ENCODE results near the gene KCNQ1. TPM values are rescaled to one million over a fixed set of nuclear protein-coding genes. Genes with fewer than 3 reads are reported as not detected.
A peak's percentile ranks its signal among the peaks of the same experiment; 100 is the strongest.

KCNQ1 gene
- total and polyA plus RNA-seq, 12 donors = 11.0 to 447 (median 320) TPM

DNA sequence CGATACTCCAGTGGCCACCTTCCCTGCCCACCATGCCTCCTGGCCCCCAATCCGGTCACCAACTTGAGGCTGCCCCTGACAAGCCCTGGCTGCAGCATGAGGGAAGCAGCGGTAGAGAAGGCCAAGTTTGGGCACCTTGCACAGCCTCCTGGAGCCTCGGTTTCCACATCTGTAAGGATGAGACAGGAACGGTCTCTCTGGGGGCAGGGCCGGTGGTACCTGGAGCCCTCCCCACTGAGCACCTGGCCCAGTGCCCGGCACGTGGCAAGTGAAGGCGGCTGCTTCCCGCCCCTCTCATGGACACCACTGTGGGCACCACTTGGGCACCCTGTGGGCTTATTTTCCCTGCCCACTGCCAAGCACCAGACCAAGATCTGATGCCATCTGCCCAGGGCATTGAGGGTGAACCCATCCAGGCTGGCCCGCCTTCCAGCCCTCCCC, 363.0 kb downstream of the KCNQ1 start:
- intact Hi-C loops (cut with DNase I) = no loop called here
- TF ChIP-seq, protein P1, sequence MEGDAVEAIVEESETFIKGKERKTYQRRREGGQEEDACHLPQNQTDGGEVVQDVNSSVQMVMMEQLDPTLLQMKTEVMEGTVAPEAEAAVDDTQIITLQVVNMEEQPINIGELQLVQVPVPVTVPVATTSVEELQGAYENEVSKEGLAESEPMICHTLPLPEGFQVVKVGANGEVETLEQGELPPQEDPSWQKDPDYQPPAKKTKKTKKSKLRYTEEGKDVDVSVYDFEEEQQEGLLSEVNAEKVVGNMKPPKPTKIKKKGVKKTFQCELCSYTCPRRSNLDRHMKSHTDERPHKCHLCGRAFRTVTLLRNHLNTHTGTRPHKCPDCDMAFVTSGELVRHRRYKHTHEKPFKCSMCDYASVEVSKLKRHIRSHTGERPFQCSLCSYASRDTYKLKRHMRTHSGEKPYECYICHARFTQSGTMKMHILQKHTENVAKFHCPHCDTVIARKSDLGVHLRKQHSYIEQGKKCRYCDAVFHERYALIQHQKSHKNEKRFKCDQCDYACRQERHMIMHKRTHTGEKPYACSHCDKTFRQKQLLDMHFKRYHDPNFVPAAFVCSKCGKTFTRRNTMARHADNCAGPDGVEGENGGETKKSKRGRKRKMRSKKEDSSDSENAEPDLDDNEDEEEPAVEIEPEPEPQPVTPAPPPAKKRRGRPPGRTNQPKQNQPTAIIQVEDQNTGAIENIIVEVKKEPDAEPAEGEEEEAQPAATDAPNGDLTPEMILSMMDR (IDR thresholded peaks at IDR 0.05) = no peak
- TF ChIP-seq POLR2A (IDR thresholded peaks at IDR 0.05) = no peak
- peak overlapping the region in 3 of 5 donors; percentile 34 to 80 (median 37) for H3K27ac ChIP-seq
- H3K4me1 ChIP-seq (replicated peaks in 1 of 2) = peaks cover 0 to 19% of the 10 kb centered on the region in 2 donors
- no peaks in the 10 kb centered on the region for H3K27me3 ChIP-seq
- no peaks in the 10 kb centered on the region for H3K36me3 ChIP-seq (replicated peaks in 1 of 2)
- DNase-seq = peak; percentile 2 to 50 (median 16)
- no peak overlapping the region for H3K4me3 ChIP-seq
- 82 to 88% (median 85%) methylated on average over 6 to 11 of the region's 11 CpGs for WGBS, 4 donors
- H3K9me3 ChIP-seq (replicated peaks in 1 of 3) = no peaks in the 10 kb centered on the region

DNA sequence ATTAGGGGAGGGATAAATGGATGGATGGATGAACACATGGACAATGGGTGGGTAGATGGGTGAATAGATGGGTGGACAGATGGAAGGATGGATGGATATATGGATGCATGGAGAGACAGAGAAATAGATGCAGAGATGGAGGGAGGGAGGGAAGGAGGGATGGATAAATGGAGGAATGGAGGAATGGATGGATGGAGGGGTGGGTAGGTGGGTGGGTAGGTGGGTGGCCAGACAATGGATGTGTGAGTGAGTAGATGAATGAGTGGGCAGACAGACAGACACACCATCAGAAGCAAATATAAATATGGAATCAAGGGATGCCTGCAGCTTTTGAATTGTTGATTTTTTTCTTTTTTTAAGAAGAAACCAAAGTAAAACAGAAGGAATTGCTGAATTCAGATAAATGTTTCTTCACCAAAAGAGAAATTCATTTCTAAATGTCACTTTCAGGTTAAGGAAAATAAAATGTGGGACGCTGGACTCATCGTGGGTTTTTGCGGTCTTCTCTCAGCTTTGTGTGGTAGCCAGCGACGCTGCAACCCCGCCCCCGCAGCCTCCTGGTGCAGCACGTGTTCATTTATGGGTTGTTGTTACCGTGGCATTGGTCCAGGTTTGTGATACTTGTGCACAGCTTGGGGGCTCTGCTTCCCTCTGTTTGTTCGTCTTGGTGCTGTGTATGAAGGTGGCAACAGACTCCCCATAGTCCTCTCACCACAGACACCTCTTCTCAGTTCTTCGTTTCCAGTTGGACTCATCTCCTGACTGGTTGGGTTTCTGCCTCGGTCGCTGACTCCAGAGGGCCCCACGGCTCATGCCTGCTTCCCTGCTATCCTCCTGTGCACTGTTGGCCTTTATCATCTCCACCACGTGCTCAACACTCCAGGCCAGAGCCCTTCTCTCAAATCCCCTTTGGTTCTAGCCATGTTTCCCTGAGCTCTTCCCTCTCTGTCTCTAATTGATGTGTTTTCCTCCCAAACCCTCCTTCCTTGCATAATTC, 364.3 kb downstream of the KCNQ1 start:
- DNase-seq = peak in 4 of 7 donors; percentile 1 to 19 (median 10)
- no peaks in the 10 kb centered on the region for H3K27me3 ChIP-seq

DNA sequence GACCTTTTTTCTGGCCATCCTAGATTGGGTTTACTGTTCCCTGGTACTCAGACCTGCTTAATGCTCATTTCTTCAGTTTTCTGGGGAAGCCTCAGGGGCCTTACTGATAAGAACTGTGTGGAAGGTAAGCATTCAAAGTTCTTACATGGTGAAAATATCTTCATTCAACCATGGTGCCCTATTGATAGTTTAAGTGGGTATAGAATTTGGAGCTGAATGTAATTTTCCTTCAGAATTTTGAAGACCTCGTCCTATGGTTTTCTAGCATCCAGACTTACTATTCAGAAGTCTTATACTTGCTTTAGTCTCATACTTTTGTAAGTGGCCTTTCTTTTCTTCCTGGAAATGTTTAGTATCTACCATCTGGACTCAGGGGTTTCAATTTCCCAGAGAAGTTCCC, 365.0 kb downstream of the KCNQ1 start:
- no peaks in the 10 kb centered on the region for H3K27me3 ChIP-seq
- no peaks in the 10 kb centered on the region for H3K36me3 ChIP-seq (replicated peaks in 1 of 2)
- H3K9me3 ChIP-seq (replicated peaks in 1 of 3) = no peaks in the 10 kb centered on the region
- H3K4me1 ChIP-seq (replicated peaks in 1 of 2) = peaks cover 0 to 21% of the 10 kb centered on the region in 2 donors
- no peak overlapping the region for H3K27ac ChIP-seq
- TF ChIP-seq, protein P1 (IDR thresholded peaks at IDR 0.05) = no peak
- TF ChIP-seq POLR2A (IDR thresholded peaks at IDR 0.05) = no peak
- no peak for DNase-seq
- WGBS, 4 donors = 94 to 100% (median 97%) methylated on average over 1 of the region's 1 CpG
- H3K4me3 ChIP-seq = no peak overlapping the region
- intact Hi-C loops (cut with DNase I) = no loop called here

More for the DNA sequence above, 364.3 kb downstream of the KCNQ1 start:
- intact Hi-C loops (cut with DNase I) = no loop called here
- Histone ChIP-seq H3K27ac (no peak overlapping the region), H3K4me1 (replicated peaks in 1 of 2) (peaks cover 0 to 21% of the 10 kb centered on the region in 2 donors), H3K36me3 (replicated peaks in 1 of 2) (no peaks in the 10 kb centered on the region), H3K9me3 (replicated peaks in 1 of 3) (no peaks in the 10 kb centered on the region), H3K4me3 (no peak overlapping the region)
- TF ChIP-seq, protein P1 (IDR thresholded peaks at IDR 0.05) = no peak
- no peak for TF ChIP-seq POLR2A (IDR thresholded peaks at IDR 0.05)
- WGBS, 4 donors = 90 to 92% (median 91%) methylated on average over 15 of the region's 15 CpGs

DNA sequence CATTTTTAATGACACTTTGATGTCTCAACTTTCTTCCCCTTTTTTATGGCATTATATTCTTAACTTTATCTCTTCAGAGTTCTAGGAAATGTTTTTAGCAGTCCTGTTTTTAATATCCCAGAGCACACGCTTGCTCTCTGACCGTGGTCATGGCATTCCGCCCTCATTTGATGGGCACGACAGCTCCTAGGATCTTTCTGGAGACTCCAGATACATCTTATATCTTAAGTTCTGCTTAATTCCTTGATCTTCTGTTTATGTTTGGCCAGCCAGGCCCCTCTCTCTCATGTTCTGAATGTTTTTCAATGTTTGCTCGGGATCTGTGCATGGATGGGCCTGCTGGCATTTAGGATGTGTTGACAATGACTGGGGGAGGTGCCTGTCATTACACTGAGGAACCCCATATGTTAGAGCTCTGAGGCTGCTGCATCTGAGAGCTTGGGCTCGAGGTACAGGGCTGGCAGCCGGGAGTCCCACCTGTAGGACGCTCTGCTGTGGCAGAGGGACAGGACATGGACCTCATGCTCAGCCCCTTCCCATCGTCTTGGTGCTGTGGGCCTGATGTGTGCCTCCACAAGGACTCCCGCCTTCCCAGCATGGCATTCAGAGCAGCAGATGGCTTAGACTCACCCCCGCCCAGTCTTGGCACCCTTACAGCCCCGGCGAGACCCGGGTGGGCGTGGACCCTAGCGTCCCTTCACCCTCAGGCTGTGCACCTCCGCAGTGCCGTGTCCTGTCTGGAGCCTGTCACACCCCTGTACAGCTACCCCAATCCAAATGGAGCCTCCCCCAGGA, 365.8 kb downstream of the KCNQ1 start:
- 85 to 93% (median 90%) methylated on average over 11 to 18 of the region's 18 CpGs for WGBS, 4 donors
- H3K9me3 ChIP-seq (replicated peaks in 1 of 3) = no peaks in the 10 kb centered on the region
- intact Hi-C loops (cut with DNase I) = no loop called here
- no peak overlapping the region for H3K27ac ChIP-seq
- H3K4me1 ChIP-seq (replicated peaks in 1 of 2) = peaks cover 0 to 21% of the 10 kb centered on the region in 2 donors
- H3K36me3 ChIP-seq (replicated peaks in 1 of 2) = no peaks in the 10 kb centered on the region
- peak in 1 of 7 donors; percentile 6 for DNase-seq
- H3K27me3 ChIP-seq = no peaks in the 10 kb centered on the region
- TF ChIP-seq POLR2A (IDR thresholded peaks at IDR 0.05) = no peak
- TF ChIP-seq, protein P1 (IDR thresholded peaks at IDR 0.05) = no peak
- no peak overlapping the region for H3K4me3 ChIP-seq

Data from adrenal gland (tissue), 12 donors.